Aorta (tissue), 5 donors: ENCODE data around the gene MRFAP1L1. TPM values are rescaled to one million over a fixed set of nuclear protein-coding genes. Genes with fewer than 3 reads are reported as not detected.
A peak's percentile ranks its signal among the peaks of the same experiment; 100 is the strongest.

Source experiments
- ATAC-seq: fragments of 200-7000 bp; cut with Tn5 transposase; one replicate; pipeline ENCODE4 v1.9.1; 2022; ENCODE audit warnings: moderate library complexity; ENCODE audit not compliant: low FRiP score
- DNase-seq, 2 donors: peaks; one replicate each; pipeline ENCODE4 v3.0.0-alpha.2; 2020
- H3K27ac ChIP-seq, 2 donors: one replicate each; pipeline ENCODE4 v1.5.1; 2013; ENCODE audit warnings: low read length in 2 of 2, mild to moderate bottlenecking in 2 of 2, moderate library complexity in 2 of 2, control low read depth in 1 of 2, inconsistent platforms in 1 of 2, low read depth in 1 of 2
- H3K27me3 ChIP-seq, 2 donors: one replicate each; pipeline ENCODE4 v1.6.1; 2013; ENCODE audit warnings: control low read depth in 1 of 2, low read length in 1 of 2, mild to moderate bottlenecking in 1 of 2, moderate library complexity in 1 of 2; ENCODE audit not compliant: insufficient read depth in 2 of 2, control insufficient read depth in 1 of 2
- H3K36me3 ChIP-seq, 2 donors: one replicate each; pipeline ENCODE4 v1.6.1; 2013; ENCODE audit warnings: control low read depth in 1 of 2, low read length in 1 of 2, mild to moderate bottlenecking in 1 of 2; ENCODE audit not compliant: insufficient read depth in 2 of 2, control insufficient read depth in 1 of 2
- H3K4me1 ChIP-seq, 2 donors: one replicate each; pipeline ENCODE4 v1.6.1; 2013; ENCODE audit warnings: low read length in 2 of 2, control low read depth in 1 of 2, mild to moderate bottlenecking in 1 of 2, moderate library complexity in 1 of 2; ENCODE audit not compliant: insufficient read depth in 2 of 2, control insufficient read depth in 1 of 2
- H3K4me3 ChIP-seq, 2 donors: one replicate each; pipeline ENCODE4 v1.5.1; 2013; ENCODE audit warnings: low read length in 2 of 2, control low read depth in 1 of 2, mild to moderate bottlenecking in 1 of 2
- H3K9me3 ChIP-seq: one replicate; pipeline ENCODE4 v1.6.1; 2013; ENCODE audit warnings: mild to moderate bottlenecking, low read length; ENCODE audit not compliant: control insufficient read depth
- WGBS, 2 donors: extraction: QIAGEN DNeasy Blood & Tissue Kit; methylation state at CpG; one replicate each; pipeline ENCODE4 v1.1.7; 2013; 5-methylcytosine and 5-hydroxymethylcytosine counted together
- intact Hi-C, 2 donors: fragments of 100-400 bp; cut with DNase I; formaldehyde crosslinking; loops; one replicate each; pipeline versions ENCODE4 v1.14.2 to v1.15.0; 2022
- polyA plus RNA-seq, 2 donors: library from polyadenylated mRNA; stranded (reverse); fragments of 200-250 nt; gene quantifications; one replicate each; pipeline ENCODE4 v1.2.3, GENCODE V29; 2013
- total RNA-seq, 2 donors: library from RNA; stranded (reverse); fragmentation: NEBNext Ultra II Directional; extraction: Animal tissue kit (Norgen Biotek cat#: 25700); gene quantifications; one replicate each; pipeline ENCODE4 v1.2.1, GENCODE V29; 2021
- donor health status: healthy with polysubstance abuse.
- donor health status: Bipolar disorder and iron deficiency.
- donor health status: DM: no; HTN: no; CAD: no.
- donor health status: DM: no; HTN: no; CAD: no.
- donor health status: DM: yes; HTN: yes; CAD: no.

The MRFAP1L1 gene
- total and polyA plus RNA-seq, 4 donors: 38.3 to 91.0 (median 45.7) TPM

GRCh38 chr4:6665320-6665654, 44.4 kb downstream of the MRFAP1L1 start:
- no peak overlapping the region for H3K4me3 ChIP-seq
- intact Hi-C loops: no loop called here
- H3K27ac ChIP-seq: no peak overlapping the region
- DNase-seq (no peak), ATAC-seq (no peak)
- H3K27me3 ChIP-seq: no peaks in the 10 kb centered on the region
- H3K4me1 ChIP-seq: no peaks in the 10 kb centered on the region
- H3K36me3 ChIP-seq: no peaks in the 10 kb centered on the region
- WGBS, 2 donors: 92 to 96% methylated on average over 9 of the region's 9 CpGs
- H3K9me3 ChIP-seq: no peaks in the 10 kb centered on the region

GRCh38 chr4:6663596-6664393, 45.9 kb downstream of the MRFAP1L1 start:
- H3K4me1 ChIP-seq: no peaks in the 10 kb centered on the region
- intact Hi-C loops: no loop called here
- H3K36me3 ChIP-seq: no peaks in the 10 kb centered on the region
- H3K27me3 ChIP-seq: no peaks in the 10 kb centered on the region
- H3K9me3 ChIP-seq: no peaks in the 10 kb centered on the region
- no peak for DNase-seq
- peak overlapping the region; percentile 3 to 36 for H3K4me3 ChIP-seq
- ATAC-seq: peak; percentile 26
- no peak overlapping the region for H3K27ac ChIP-seq
- 6 to 8% methylated on average over 44 to 55 of the region's 55 CpGs for WGBS, 2 donors

GRCh38 chr4:6662591-6662990, 47.1 kb downstream of the MRFAP1L1 start:
- no peaks in the 10 kb centered on the region for H3K27me3 ChIP-seq
- intact Hi-C loops: no loop called here
- 98 to 99% methylated on average over 3 of the region's 3 CpGs for WGBS, 2 donors
- H3K4me1 ChIP-seq: no peaks in the 10 kb centered on the region
- H3K9me3 ChIP-seq: no peaks in the 10 kb centered on the region
- no peaks in the 10 kb centered on the region for H3K36me3 ChIP-seq
- ATAC-seq: no peak
- H3K27ac ChIP-seq: no peak overlapping the region
- DNase-seq: no peak
- no peak overlapping the region for H3K4me3 ChIP-seq

DNA sequence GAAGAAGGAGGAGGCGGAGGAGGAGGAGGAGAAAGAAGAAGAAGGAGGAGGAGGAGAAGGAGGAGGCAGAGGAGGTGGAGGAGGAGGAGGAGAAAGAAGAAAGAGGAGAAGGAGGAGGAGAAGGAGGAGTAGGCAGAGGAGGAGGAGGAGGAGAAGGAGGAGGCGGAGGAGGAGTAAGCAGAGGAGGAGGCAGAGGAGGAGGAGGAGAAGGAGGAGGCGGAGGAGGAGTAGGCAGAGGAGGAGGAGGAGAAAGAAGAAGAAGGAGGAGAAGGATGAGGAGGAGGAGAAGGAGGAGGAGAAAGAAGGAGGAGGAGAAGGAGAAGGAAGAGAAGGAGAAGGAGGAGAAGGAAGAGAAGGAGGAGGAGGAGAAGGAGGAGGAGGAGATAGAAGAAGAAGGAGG, 49.2 kb downstream of the MRFAP1L1 start:
- Histone ChIP-seq H3K4me1 (no peaks in the 10 kb centered on the region), H3K27ac (no peak overlapping the region), H3K9me3 (no peaks in the 10 kb centered on the region), H3K27me3 (no peaks in the 10 kb centered on the region), H3K4me3 (no peak overlapping the region), H3K36me3 (no peaks in the 10 kb centered on the region)
- ATAC-seq (peak; percentile 30), DNase-seq (no peak)
- WGBS, 2 donors: 91 to 99% methylated on average over 3 of the region's 3 CpGs
- intact Hi-C loops: no loop called here

- Histone ChIP-seq H3K4me1 (no peaks in the 10 kb centered on the region), H3K36me3 (no peaks in the 10 kb centered on the region), H3K27me3 (no peaks in the 10 kb centered on the region), H3K4me3 (no peak overlapping the region), H3K9me3 (no peaks in the 10 kb centered on the region), H3K27ac (no peak overlapping the region)
- intact Hi-C loops: no loop called here
- DNase-seq (no peak), ATAC-seq (no peak)
- WGBS, 2 donors: 81 to 83% methylated on average over 2 of the region's 2 CpGs
These were observed 49.8 kb downstream of the MRFAP1L1 start for GRCh38 chr4:6659897-6660296.

DNA sequence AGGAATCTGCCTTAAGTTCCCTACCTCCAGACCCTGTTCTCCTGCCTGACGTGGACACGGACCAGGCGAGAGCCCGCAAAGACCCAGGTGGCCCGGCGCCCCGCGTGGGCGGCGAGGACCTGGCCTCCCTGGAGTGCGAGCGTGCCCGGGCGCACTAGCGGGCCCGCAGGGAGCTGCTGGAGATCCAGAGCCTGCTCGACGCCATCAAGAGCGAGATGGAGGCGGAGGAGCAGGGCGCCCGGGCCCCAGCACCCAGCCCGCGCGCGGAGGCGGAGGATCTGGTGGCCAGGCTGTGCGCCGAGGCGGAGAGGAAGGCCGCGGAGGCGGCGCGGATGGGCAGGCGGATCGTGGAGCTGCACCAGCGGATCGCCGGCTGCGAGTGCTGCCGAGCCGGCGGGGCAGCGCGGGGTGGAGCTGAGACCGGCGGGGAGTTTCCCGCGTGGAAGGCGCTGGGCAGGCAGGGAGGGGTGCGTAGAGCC, 51.0 kb downstream of the MRFAP1L1 start:
- H3K9me3 ChIP-seq: no peaks in the 10 kb centered on the region
- no peaks in the 10 kb centered on the region for H3K4me1 ChIP-seq
- WGBS, 2 donors: 2% methylated on average over 51 to 52 of the region's 52 CpGs
- no peaks in the 10 kb centered on the region for H3K27me3 ChIP-seq
- intact Hi-C loops: no loop called here
- peak overlapping the region in 1 of 2 donors; percentile 37 for H3K4me3 ChIP-seq
- H3K27ac ChIP-seq: peak overlapping the region in 1 of 2 donors; percentile 9
- ATAC-seq (peak; percentile 89), DNase-seq (peak; percentile 75 to 87)
- H3K36me3 ChIP-seq: no peaks in the 10 kb centered on the region

GRCh38 chr4:6658209-6658595, 51.5 kb downstream of the MRFAP1L1 start:
- Histone ChIP-seq H3K27me3 (no peaks in the 10 kb centered on the region), H3K36me3 (no peaks in the 10 kb centered on the region), H3K4me3 (peak overlapping the region in 1 of 2 donors; percentile 37), H3K9me3 (no peaks in the 10 kb centered on the region), H3K4me1 (no peaks in the 10 kb centered on the region), H3K27ac (no peak overlapping the region)
- WGBS, 2 donors: 91 to 94% methylated on average over 7 of the region's 7 CpGs
- intact Hi-C loops: no loop called here
- DNase-seq (no peak), ATAC-seq (peak; percentile 20)
